Fibroblast of the conjunctiva (primary cell): ENCODE results near the gene CAPZA2.
"Not testable (repeated sequence)": the region's sequence is repeated elsewhere in the genome, so short reads cannot be mapped to it uniquely, and the experiment has no call there.

Source experiments
- DNase-seq: peaks from one replicate; pipeline ENCODE4 v3.0.0-alpha.2; 2010; ENCODE audit warnings: low read depth

CAPZA2 gene

GRCh38 chr7:116862234-116862950 lies at the start of gene CAPZA2:
CAPZA2 (plus strand) TSS chr7:116862587; CDS start chr7:116862612, 25 bp downstream.
- DNase-seq = peak; percentile 76

DNA sequence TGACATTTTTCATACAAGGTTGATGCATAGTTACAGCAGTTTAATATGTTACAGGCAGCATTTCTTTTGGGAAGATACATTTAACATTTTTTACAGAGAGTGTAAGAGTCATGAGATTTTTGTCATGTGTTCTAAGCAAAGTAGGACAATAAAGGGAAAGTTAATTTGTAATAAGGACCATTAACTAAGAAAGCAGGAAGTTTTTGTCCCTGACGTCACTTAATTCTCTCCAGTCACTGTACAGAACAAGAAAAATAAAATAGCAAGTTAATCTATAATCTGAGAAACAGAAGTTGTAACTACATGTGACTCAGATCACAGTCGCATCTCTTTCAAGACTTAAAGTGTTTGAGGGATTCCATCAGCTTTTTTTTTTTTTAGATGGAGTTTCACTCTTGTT lies 49.5 kb upstream of the CAPZA2 start:
- DNase-seq = no peak

DNA sequence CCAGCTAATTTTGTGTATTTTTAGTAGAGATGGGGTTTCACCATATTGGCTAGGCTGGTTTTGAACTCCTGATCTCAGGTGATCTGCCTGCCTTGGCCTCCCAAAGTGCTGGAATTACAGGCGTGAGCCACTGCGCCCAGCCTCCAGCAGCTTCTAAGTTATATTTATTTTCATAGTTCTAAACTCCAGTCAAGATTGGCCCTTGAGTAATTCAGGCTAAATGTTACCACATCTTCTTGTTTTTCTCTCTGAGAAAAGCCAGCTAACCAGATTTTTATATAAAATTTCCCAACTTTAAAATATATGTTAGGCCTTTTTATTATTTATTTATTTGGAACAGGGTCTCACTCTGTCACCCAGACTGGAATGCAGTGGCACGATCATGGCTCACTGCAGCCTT lies 49.0 kb upstream of the CAPZA2 start:
- DNase-seq = not testable (repeated sequence)

- no peak for DNase-seq
Observed at GRCh38 chr7:116815041-116815440, 47.3 kb upstream of the CAPZA2 start.

- no peak for DNase-seq
Observed at GRCh38 chr7:116820149-116820548, 42.2 kb upstream of the CAPZA2 start.

DNA sequence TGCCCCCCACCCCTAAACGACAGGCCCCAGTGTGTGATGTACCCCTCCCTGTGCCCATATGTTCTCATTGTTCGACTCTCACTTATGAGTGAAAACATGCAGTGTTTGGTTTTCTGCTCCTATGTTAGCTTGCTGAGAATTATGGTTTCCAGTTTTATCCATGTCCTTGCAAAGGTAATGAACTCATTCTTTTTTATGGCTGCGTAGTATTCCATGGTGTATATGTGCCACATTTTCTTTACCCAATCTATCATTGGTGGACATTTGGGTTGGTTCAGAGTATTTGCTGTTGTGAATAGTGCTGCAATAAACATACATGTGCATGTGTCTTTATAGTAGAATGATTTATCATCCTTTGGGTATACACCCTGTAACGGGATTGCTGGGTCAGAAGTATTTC lies 40.7 kb upstream of the CAPZA2 start:
- not testable (repeated sequence) for DNase-seq

- DNase-seq = no peak
Observed at GRCh38 chr7:116824449-116824848, 37.9 kb upstream of the CAPZA2 start.

DNA sequence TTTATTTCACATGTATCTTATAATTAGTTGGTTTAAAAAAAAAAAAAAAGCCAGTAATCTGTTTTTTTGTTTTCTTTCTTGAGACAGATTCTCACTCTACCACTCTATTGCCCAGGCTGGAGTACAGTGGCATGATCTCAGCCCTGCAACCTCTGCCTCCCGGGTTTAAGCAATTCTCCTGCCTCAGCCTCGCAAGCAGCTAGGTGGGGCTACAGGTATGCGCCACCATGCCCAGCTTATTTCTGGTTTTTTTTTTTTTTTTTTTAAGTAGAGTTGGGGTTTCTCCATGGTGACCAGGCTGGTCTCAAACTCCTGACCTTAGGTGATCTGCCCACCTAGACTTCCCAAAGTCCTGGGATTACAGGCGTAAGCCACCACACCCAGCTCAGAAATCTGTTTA lies 34.1 kb upstream of the CAPZA2 start:
- no peak for DNase-seq

GRCh38 chr7:116829041-116829440 lies 33.3 kb upstream of the CAPZA2 start:
- no peak for DNase-seq

DNA sequence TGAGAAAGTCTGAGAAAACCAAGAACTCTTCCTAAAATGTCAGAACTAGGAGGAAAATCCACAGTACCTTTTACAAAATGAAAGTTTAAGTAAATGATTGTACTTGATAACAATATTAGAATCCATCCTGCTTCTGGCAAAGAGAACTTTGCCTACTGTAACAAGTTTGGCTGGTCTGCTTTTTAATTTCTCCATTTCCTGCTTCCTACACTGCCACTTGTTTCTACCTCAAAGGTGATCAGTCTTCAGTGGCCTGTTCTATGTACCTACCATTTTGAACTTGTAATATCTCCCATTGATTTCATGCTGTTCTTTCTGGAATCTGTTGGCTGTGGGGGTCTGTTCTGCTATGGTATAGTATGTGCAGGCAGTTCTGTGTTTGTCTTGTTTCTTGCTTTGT lies 32.9 kb upstream of the CAPZA2 start:
- no peak for DNase-seq

GRCh38 chr7:116832692-116833091 lies 29.7 kb upstream of the CAPZA2 start:
- no peak for DNase-seq

GRCh38 chr7:116834815-116835504 lies 27.4 kb upstream of the CAPZA2 start:
- no peak for DNase-seq

- DNase-seq = no peak
Observed at GRCh38 chr7:116836048-116836447, 26.3 kb upstream of the CAPZA2 start.

- no peak for DNase-seq
Observed at GRCh38 chr7:116836911-116837310, 25.5 kb upstream of the CAPZA2 start.

GRCh38 chr7:116837586-116837985 lies 24.8 kb upstream of the CAPZA2 start:
- no peak for DNase-seq

DNA sequence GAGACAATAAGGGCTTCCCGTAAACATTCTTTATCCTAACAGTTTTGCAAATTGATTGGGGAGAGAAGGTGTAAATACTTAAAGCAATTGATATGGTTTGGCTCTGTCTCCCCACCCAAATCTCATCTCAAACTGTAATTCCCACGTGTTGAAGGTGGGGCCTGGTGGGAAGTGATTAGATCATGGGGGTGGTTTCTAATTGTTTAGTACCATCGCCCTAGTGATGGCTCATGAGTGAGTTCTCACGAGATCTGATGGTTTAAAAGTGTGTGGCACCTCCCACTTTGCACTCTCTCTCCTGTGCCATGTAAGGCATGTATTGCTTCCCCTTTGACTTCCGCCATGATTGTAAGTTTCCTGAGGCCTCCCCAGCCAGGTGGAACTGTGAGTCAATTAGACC lies 22.1 kb upstream of the CAPZA2 start:
- DNase-seq = no peak

- DNase-seq = no peak
Observed at GRCh38 chr7:116842371-116842770, 20.0 kb upstream of the CAPZA2 start.

- DNase-seq = no peak
Observed at GRCh38 chr7:116843378-116843777, 19.0 kb upstream of the CAPZA2 start.

- no peak for DNase-seq
Observed at GRCh38 chr7:116851175-116851574, 11.2 kb upstream of the CAPZA2 start.

DNA sequence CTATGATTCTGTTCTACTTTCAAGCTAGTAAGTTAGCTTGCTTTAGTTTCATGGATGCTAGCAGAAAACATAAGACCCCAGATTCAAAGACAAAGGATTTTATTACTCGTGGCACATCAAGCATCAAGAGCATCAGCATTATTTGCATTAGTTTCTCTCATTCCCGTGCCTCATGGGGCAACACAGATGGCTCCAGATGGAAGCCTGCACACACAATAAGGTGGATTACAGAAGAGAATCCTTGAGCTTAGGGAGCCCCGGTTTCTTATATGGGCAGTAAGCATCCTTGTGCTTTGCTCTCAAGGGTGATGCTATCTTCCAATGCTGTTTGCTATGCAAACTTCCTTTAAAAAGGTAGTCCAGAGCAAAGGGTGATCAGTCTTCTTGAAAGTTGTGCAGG lies 10.7 kb upstream of the CAPZA2 start:
- no peak for DNase-seq

DNA sequence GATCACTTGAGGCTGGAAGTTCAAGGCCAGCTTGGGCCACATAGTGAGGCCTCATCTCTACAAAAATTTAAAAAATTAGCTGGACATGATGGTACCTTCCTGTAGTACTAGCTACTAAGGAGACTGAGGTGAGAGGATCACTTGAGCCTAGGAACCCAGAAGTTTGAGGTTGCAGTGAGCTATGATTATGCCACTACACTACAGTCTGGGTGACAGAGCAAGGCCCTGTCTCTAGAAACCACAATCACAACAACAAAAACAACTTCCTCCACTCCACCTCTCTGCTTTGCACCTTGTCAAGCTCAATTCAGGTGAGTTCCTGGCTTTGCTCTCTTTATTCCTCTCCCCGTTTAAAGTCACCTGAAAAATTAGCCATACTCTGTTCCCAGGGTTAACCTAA lies 8.3 kb upstream of the CAPZA2 start:
- no peak for DNase-seq

DNA sequence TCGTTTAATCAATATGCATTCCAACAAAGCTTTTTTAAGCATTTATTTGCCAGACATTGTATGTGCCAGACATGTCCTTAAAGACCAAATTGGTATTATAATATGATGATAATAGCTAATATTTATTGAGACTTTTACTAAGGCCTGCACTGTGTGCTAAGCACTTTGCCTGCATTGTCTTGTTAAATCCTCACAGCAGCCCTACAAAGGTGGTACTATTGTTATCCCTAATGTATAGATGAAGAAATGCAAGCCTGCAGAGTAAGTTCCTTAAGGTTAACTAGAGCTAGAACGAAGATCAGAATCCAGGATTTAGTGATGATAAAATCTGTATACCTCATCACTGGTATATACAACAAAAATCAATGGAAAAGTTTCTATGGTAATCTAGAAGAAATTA lies 5.3 kb upstream of the CAPZA2 start:
- no peak for DNase-seq

DNA sequence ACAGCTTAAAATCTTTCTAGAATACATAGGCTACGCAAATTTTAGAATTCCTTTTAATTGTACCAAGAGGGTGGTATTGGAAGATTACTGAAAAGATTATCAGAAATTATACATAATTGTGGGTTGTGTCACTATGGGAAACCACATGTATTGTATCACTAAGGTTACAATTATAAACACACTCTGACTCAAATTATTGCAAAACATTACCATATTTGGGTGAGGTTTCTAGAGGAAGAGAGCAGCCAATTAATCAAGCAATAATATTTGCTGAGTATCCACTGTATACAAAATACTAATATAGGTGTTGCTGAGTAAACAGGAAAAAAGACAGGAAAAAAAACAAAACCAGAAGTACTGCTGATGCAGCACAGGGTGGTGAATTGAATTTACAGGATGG lies 3.1 kb upstream of the CAPZA2 start:
- peak; percentile 32 for DNase-seq

- no peak for DNase-seq
Observed at GRCh38 chr7:116861717-116862116, 670 bp upstream of the CAPZA2 start.
